ENCODE data around the gene KCNJ6. TPM values are rescaled to one million over a fixed set of nuclear protein-coding genes. Genes with fewer than 3 reads are reported as not detected.
A peak's percentile ranks its signal among the peaks of the same experiment; 100 is the strongest.

KCNJ6 gene
- total and polyA plus RNA-seq, 2 of the 8 experiments (the other 6 are each of a cell fraction or from before 2014, with no cell fraction given) = 0.51 to 1.2 TPM

DNA sequence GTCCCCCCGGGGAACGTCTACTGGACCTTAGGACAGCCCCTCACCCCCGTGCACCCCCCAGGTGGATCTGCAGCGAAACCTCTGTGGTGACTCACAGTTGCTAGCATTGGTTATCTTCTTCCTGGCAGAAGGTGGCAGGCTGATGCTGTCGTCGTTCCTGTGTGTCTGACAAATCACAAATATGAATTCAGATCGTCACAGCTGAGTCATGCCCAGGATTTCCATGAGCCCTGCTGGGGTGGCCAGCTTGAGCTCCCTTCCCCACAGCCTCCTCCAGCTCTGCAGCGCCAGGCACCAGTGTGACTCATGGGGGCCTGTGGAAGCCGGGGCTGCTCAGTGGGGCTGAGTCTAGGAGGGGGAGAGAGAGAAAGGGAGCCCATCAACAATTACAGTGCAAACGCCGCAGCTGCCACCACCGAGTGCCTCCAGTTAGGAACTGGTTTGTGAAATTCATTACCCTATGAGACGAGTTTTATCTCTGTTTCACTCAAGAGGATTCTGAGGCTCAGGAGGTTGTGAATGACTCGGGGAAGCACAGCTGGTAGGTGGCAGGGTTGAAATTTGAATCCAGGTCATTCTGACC, 351.8 kb downstream of the KCNJ6 start (continued):
- no peak for TF ChIP-seq KDM5A (IDR thresholded peaks at IDR 0.05; ENCODE audit: low read length)
- TF ChIP-seq SRF (IDR thresholded peaks at IDR 0.05; ENCODE audit: low read depth, low read length) = no peak
- no peak for TF ChIP-seq SAP30 (IDR thresholded peaks at IDR 0.05; ENCODE audit: insufficient read depth, insufficient replicate concordance, low read length)
- no peak for TF ChIP-seq BRCA1 (IDR thresholded peaks at IDR 0.05; ENCODE audit: low read depth, low read length)
- TF ChIP-seq RAD21 (IDR thresholded peaks at IDR 0.05 in 1 of 2, conservative IDR thresholded peaks at IDR 0.05 in 1 of 2; ENCODE audit: low read depth in 2 of 2, low read length in 2 of 2) = 0 out of 4 replicates have a peak, but pooled peaks have one; percentile 8 to 9
- no peak for TF ChIP-seq CHD2 (IDR thresholded peaks at IDR 0.05; ENCODE audit: low read length)
- TF ChIP-seq CBX5 (IDR thresholded peaks at IDR 0.05; ENCODE audit: low read depth, low read length) = no peak
- no peak for TF ChIP-seq TEAD4 (IDR thresholded peaks at IDR 0.05; ENCODE audit: low read depth, low read length)
- no peak for TF ChIP-seq TBP (IDR thresholded peaks at IDR 0.05; ENCODE audit: low read depth, low read length)
- no peak for TF ChIP-seq EZH2 (IDR thresholded peaks at IDR 0.05; ENCODE audit: low read depth, low read length, severe bottlenecking)
- TF ChIP-seq BACH1 (IDR thresholded peaks at IDR 0.05; ENCODE audit: low read length) = no peak
- TF ChIP-seq SIX5 (IDR thresholded peaks at IDR 0.05; ENCODE audit: low read depth, low read length) = no peak
